ENCODE measurements around the gene CHCHD3.

DNA sequence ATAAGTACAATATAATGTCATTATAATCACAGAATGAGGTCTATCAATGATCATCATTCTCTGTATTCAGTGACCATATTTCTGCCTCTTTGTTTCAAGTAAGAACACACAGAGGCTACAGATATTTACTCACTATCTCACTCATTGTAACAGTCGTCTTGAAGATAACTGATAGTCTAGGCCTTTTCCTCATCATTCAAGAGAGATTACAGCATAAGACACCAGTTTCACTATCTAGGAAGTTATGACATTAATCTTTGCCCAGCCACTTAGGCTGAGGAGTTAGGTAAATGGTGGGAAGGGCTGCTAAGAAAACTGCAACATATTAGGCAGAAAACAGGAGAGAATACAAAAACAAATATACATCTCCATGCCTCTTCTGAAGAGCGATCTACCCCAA lies 125.3 kb downstream of the CHCHD3 start:
- TF ChIP-seq RCOR1 (IDR thresholded peaks at IDR 0.05; ENCODE audit: low read depth, low read length) (no peak), EP300 (IDR thresholded peaks at IDR 0.05) (no peak), POLR2A (IDR thresholded peaks at IDR 0.05; ENCODE audit: low read length) (no peak), CEBPB (IDR thresholded peaks at IDR 0.05) (no peak), RFX5 (IDR thresholded peaks at IDR 0.05) (no peak), JUNB (IDR thresholded peaks at IDR 0.05) (no peak), CHD2 (IDR thresholded peaks at IDR 0.05; ENCODE audit: low read length, partially characterized antibody) (no peak), BHLHE40 (IDR thresholded peaks at IDR 0.05; ENCODE audit: low read depth, low read length) (no peak), ESRRA (IDR thresholded peaks at IDR 0.05; ENCODE audit: borderline replicate concordance, low read length) (no peak)
- TF ChIP-seq, protein P1, sequence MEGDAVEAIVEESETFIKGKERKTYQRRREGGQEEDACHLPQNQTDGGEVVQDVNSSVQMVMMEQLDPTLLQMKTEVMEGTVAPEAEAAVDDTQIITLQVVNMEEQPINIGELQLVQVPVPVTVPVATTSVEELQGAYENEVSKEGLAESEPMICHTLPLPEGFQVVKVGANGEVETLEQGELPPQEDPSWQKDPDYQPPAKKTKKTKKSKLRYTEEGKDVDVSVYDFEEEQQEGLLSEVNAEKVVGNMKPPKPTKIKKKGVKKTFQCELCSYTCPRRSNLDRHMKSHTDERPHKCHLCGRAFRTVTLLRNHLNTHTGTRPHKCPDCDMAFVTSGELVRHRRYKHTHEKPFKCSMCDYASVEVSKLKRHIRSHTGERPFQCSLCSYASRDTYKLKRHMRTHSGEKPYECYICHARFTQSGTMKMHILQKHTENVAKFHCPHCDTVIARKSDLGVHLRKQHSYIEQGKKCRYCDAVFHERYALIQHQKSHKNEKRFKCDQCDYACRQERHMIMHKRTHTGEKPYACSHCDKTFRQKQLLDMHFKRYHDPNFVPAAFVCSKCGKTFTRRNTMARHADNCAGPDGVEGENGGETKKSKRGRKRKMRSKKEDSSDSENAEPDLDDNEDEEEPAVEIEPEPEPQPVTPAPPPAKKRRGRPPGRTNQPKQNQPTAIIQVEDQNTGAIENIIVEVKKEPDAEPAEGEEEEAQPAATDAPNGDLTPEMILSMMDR (IDR thresholded peaks at IDR 0.05) = no peak
- TF ChIP-seq, protein P2, sequence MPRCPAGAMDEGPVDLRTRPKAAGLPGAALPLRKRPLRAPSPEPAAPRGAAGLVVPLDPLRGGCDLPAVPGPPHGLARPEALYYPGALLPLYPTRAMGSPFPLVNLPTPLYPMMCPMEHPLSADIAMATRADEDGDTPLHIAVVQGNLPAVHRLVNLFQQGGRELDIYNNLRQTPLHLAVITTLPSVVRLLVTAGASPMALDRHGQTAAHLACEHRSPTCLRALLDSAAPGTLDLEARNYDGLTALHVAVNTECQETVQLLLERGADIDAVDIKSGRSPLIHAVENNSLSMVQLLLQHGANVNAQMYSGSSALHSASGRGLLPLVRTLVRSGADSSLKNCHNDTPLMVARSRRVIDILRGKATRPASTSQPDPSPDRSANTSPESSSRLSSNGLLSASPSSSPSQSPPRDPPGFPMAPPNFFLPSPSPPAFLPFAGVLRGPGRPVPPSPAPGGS (IDR thresholded peaks at IDR 0.05) = no peak
- TF ChIP-seq, protein P3, sequence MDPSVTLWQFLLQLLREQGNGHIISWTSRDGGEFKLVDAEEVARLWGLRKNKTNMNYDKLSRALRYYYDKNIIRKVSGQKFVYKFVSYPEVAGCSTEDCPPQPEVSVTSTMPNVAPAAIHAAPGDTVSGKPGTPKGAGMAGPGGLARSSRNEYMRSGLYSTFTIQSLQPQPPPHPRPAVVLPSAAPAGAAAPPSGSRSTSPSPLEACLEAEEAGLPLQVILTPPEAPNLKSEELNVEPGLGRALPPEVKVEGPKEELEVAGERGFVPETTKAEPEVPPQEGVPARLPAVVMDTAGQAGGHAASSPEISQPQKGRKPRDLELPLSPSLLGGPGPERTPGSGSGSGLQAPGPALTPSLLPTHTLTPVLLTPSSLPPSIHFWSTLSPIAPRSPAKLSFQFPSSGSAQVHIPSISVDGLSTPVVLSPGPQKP (IDR thresholded peaks at IDR 0.05; ENCODE audit: low read depth, low read length) = no peak
- TF ChIP-seq, protein P4, sequence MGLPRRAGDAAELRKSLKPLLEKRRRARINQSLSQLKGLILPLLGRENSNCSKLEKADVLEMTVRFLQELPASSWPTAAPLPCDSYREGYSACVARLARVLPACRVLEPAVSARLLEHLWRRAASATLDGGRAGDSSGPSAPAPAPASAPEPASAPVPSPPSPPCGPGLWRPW (IDR thresholded peaks at IDR 0.05) = no peak
- TF ChIP-seq, protein P5, sequence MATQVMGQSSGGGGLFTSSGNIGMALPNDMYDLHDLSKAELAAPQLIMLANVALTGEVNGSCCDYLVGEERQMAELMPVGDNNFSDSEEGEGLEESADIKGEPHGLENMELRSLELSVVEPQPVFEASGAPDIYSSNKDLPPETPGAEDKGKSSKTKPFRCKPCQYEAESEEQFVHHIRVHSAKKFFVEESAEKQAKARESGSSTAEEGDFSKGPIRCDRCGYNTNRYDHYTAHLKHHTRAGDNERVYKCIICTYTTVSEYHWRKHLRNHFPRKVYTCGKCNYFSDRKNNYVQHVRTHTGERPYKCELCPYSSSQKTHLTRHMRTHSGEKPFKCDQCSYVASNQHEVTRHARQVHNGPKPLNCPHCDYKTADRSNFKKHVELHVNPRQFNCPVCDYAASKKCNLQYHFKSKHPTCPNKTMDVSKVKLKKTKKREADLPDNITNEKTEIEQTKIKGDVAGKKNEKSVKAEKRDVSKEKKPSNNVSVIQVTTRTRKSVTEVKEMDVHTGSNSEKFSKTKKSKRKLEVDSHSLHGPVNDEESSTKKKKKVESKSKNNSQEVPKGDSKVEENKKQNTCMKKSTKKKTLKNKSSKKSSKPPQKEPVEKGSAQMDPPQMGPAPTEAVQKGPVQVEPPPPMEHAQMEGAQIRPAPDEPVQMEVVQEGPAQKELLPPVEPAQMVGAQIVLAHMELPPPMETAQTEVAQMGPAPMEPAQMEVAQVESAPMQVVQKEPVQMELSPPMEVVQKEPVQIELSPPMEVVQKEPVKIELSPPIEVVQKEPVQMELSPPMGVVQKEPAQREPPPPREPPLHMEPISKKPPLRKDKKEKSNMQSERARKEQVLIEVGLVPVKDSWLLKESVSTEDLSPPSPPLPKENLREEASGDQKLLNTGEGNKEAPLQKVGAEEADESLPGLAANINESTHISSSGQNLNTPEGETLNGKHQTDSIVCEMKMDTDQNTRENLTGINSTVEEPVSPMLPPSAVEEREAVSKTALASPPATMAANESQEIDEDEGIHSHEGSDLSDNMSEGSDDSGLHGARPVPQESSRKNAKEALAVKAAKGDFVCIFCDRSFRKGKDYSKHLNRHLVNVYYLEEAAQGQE (IDR thresholded peaks at IDR 0.05) = no peak
